Left hindlimb (tissue), 1 donor: ENCODE measurements around the gene MRPL36.

ENCODE experiments used
- DNase-seq: peaks from one replicate; pipeline ENCODE4 v3.0.0-alpha.2; 2018

Gene MRPL36

GRCh38 chr5:1779782-1780613, 19.6 kb downstream of the MRPL36 start:
- no peak for DNase-seq

- no peak for DNase-seq
These were observed 20.5 kb downstream of the MRPL36 start for GRCh38 chr5:1779021-1779680.

- no peak for DNase-seq
These were observed 21.3 kb downstream of the MRPL36 start for GRCh38 chr5:1778138-1779020.

GRCh38 chr5:1777281-1778137, 22.1 kb downstream of the MRPL36 start:
- no peak for DNase-seq

- DNase-seq = no peak
These were observed 22.8 kb downstream of the MRPL36 start for GRCh38 chr5:1776831-1777230.

GRCh38 chr5:1772634-1773033, 27.0 kb downstream of the MRPL36 start:
- no peak for DNase-seq

GRCh38 chr5:1771149-1772065, 28.2 kb downstream of the MRPL36 start:
- no peak for DNase-seq

- DNase-seq = no peak
These were observed 29.2 kb downstream of the MRPL36 start for GRCh38 chr5:1770443-1770802.

GRCh38 chr5:1769752-1770442, 29.7 kb downstream of the MRPL36 start:
- no peak for DNase-seq

GRCh38 chr5:1769017-1769640, 30.5 kb downstream of the MRPL36 start:
- no peak for DNase-seq

GRCh38 chr5:1768283-1769000, 31.2 kb downstream of the MRPL36 start:
- no peak for DNase-seq

GRCh38 chr5:1767524-1768282, 31.9 kb downstream of the MRPL36 start:
- DNase-seq = no peak

- DNase-seq = no peak
These were observed 33.8 kb downstream of the MRPL36 start for GRCh38 chr5:1765880-1766235.

- no peak for DNase-seq
These were observed 34.3 kb downstream of the MRPL36 start for GRCh38 chr5:1765141-1765879.

- no peak for DNase-seq
These were observed 35.1 kb downstream of the MRPL36 start for GRCh38 chr5:1764606-1764960.

- no peak for DNase-seq
These were observed 35.6 kb downstream of the MRPL36 start for GRCh38 chr5:1763960-1764605.

GRCh38 chr5:1763548-1763911, 36.1 kb downstream of the MRPL36 start:
- DNase-seq = no peak
